GM12892 (cell line): ENCODE results near the gene ANAPC2.

Experiments
- POLR2A ChIP-seq: IDR thresholded peaks from 2 replicates; pipeline ENCODE4 v1.6.1; 2011; ENCODE audit warnings: low read depth, low read length, control low read depth
- POLR2AphosphoS5 ChIP-seq: IDR thresholded peaks from 2 replicates; pipeline ENCODE4 v1.6.1; 2011; ENCODE audit warnings: low read depth, low read length, control low read depth
- TAF1 ChIP-seq: IDR thresholded peaks from 2 replicates; pipeline ENCODE4 v1.6.1; 2011; ENCODE audit warnings: low read depth, mild to moderate bottlenecking, control low read depth, low read length, borderline replicate concordance

DNA sequence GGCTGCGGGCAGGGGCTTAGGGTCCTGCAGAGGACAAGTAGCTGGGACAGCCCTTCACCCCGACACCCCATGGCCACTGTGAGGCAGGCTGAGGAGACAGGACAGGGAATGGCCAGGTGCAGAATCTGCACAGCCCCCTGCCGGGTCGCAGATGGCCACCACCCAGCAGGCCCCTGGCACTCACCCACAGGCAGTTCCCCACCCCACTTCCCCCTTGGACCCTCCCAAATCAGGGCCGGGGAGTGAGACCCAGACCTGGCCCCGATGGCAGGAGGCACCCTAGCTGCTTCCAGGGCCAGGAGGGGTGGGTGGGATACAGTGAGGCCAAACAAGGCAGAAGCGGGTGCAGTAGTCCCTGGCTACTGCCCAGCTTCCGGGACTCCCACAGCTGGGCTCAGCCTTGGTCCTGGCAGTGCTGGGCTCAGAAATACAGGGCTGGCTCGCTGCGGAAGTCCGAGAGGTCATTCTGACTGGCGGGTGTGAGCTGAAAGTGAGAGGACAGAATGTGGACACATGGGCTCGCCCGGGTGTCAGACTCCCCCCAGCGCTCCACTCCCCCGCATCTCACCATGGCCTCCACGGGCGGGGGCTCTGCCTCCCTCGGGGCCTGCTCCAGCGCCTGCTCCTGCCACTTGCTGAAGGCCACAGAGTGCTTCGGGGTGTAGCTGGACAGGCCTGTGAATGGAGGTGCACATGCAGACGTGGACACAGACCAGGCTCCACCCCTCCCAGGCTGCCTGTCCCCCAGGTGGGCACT is 3.5 kb upstream of the ANAPC2 start:
- TF ChIP-seq POLR2AphosphoS5 (no peak), POLR2A (no peak), TAF1 (no peak)
